Transverse colon (tissue), 4 donors: ENCODE measurements around the gene RSAD1. TPM values are rescaled to one million over a fixed set of nuclear protein-coding genes. Genes with fewer than 3 reads are reported as not detected.

Experiments
- DNase-seq: peaks from one replicate; pipeline ENCODE4 v3.0.0-alpha.2; 2019
- H3K27ac ChIP-seq, 4 donors: fragments of 200-600 bp; sonication (generic); 2 replicates each; pipeline ENCODE4 v1.5.1; 2016 to 2018; ENCODE audit warnings: inconsistent platforms in 4 of 4
- H3K27me3 ChIP-seq: fragments of 200-600 bp; sonication (generic); 2 replicates; pipeline ENCODE4 v1.5.1; 2017; ENCODE audit warnings: inconsistent platforms
- H3K36me3 ChIP-seq, 4 donors: fragments of 200-600 bp; sonication (generic); 2 replicates each; pipeline ENCODE4 v1.5.1; 2017 to 2019; ENCODE audit warnings: inconsistent platforms in 4 of 4
- H3K4me1 ChIP-seq, 4 donors: fragments of 200-600 bp; sonication (generic); 2 replicates each; pipeline ENCODE4 v1.5.1; 2017 to 2020; ENCODE audit warnings: inconsistent platforms in 4 of 4
- H3K4me3 ChIP-seq, 4 donors: fragments of 200-600 bp; sonication (generic); 1 replicate in 1 of 4; 2 replicates in 3 of 4; pipeline versions ENCODE4 v1.5.1 to v1.6.1; 2017 to 2019; ENCODE audit warnings: inconsistent platforms in 4 of 4
- H3K9me3 ChIP-seq, 2 donors: fragments of 200-600 bp; sonication (generic); 2 replicates each; pipeline ENCODE4 v1.5.1; 2017 to 2019; ENCODE audit warnings: inconsistent platforms in 2 of 2
- CTCF ChIP-seq, 5 experiments: fragments of 200-600 bp in 3 of 5; fragments of 450-650 bp in 2 of 5; sonication (generic) in 3 of 5; IDR thresholded peaks; 1 replicate in 2 of 5; 2 replicates in 3 of 5; pipeline ENCODE4 v1.5.1; 2016 to 2017; ENCODE audit warnings: antibody characterized with exemption in 5 of 5, inconsistent platforms in 3 of 5, mild to moderate bottlenecking in 2 of 5, moderate library complexity in 1 of 5
- EP300 ChIP-seq: sonication (generic); formaldehyde crosslinking; IDR thresholded peaks from one replicate; pipeline ENCODE4 v1.6.1; 2017; ENCODE audit warnings: antibody characterized with exemption, low read depth
- POLR2A ChIP-seq: fragments of 450-650 bp; IDR thresholded peaks from one replicate; pipeline ENCODE4 v1.6.1; 2016; ENCODE audit warnings: antibody characterized with exemption, mild to moderate bottlenecking, moderate library complexity
- POLR2AphosphoS5 ChIP-seq, 3 donors: sonication (generic); formaldehyde crosslinking; IDR thresholded peaks; one replicate each; pipeline ENCODE4 v1.6.1; 2016; ENCODE audit warnings: antibody characterized with exemption in 3 of 3
- WGBS, 2 donors: methylation state at CpG; one replicate each; pipeline ENCODE4 v1.1.5; 2018; ENCODE audit warnings: low coverage in 1 of 2; 5-methylcytosine and 5-hydroxymethylcytosine counted together
- in situ Hi-C, 4 donors: fragments of 200-750 bp; cut with MboI; loops; one replicate each; pipeline versions ENCODE4 v1.15.0 to v1.15.1; 2017; ENCODE audit warnings: low sequenced_read_pairs in 3 of 4, low pct_ligation_motif_present in 1 of 4, low pct_unique_long_range_greater_than_20kb in 1 of 4
- intact Hi-C: fragments of 100-400 bp; cut with DNase I; formaldehyde crosslinking; loops from one replicate; pipeline ENCODE4 v1.15.1; 2023; ENCODE audit warnings: low total_unique reads
- total RNA-seq, 4 donors: library from RNA; depleted of rRNA; stranded (reverse); fragments of >200 nt; gene quantifications; one replicate each; pipeline ENCODE4 v1.1.0, GENCODE V29; 2016

RSAD1 gene
- total RNA-seq, 4 donors from 2014 or later = 19.1 to 35.6 (median 28.2) TPM

- in situ Hi-C loops = no loop called here
- H3K27me3 ChIP-seq = no peaks in the 10 kb centered on the region
- H3K4me1 ChIP-seq = peaks cover 7 to 64% (median 48%) of the 10 kb centered on the region in 4 donors
- peak overlapping the region; percentile 41 to 75 (median 70) for H3K27ac ChIP-seq
- intact Hi-C loops = no loop called here
- WGBS, 2 donors = 52 to 70% methylated on average over 2 of the region's 2 CpGs
- H3K36me3 ChIP-seq = no peaks in the 10 kb centered on the region
- DNase-seq = no peak
- no peak overlapping the region for H3K4me3 ChIP-seq
- no peaks in the 10 kb centered on the region for H3K9me3 ChIP-seq
- TF ChIP-seq CTCF (IDR thresholded peaks at IDR 0.05) (no peak), POLR2A (no peak), EP300 (no peak), POLR2AphosphoS5 (IDR thresholded peaks at IDR 0.05) (no peak)
Observed at GRCh38 chr17:50448643-50449042, 30.0 kb upstream of the RSAD1 start.

GRCh38 chr17:50451943-50452629 is 26.6 kb upstream of the RSAD1 start:
- Histone ChIP-seq H3K27me3 (no peaks in the 10 kb centered on the region), H3K4me1 (peaks cover 7 to 76% (median 42%) of the 10 kb centered on the region in 4 donors), H3K36me3 (no peaks in the 10 kb centered on the region), H3K4me3 (no peak overlapping the region), H3K27ac (peak overlapping the region; percentile 82 to 86 (median 84)), H3K9me3 (no peaks in the 10 kb centered on the region)
- in situ Hi-C loops = no loop called here
- no peak for DNase-seq
- 21 to 61% methylated on average over 5 to 7 of the region's 7 CpGs for WGBS, 2 donors
- TF ChIP-seq EP300 (no peak), POLR2AphosphoS5 (IDR thresholded peaks at IDR 0.05) (no peak), POLR2A (no peak), CTCF (IDR thresholded peaks at IDR 0.05) (no peak)
- intact Hi-C loops = no loop called here

GRCh38 chr17:50452630-50453300 is 25.9 kb upstream of the RSAD1 start:
- H3K27ac ChIP-seq = peak overlapping the region; percentile 82 to 86 (median 84)
- TF ChIP-seq POLR2AphosphoS5 (IDR thresholded peaks at IDR 0.05) = peak in 2 of 3 donors; percentile 5 to 63
- TF ChIP-seq EP300 = no peak
- TF ChIP-seq POLR2A = no peak
- no peak for TF ChIP-seq CTCF (IDR thresholded peaks at IDR 0.05)

GRCh38 chr17:50453901-50454300 is 24.8 kb upstream of the RSAD1 start:
- DNase-seq = no peak
- intact Hi-C loops (no loop called here), in situ Hi-C loops (no loop called here)
- H3K27me3 ChIP-seq = no peaks in the 10 kb centered on the region
- no peak overlapping the region for H3K4me3 ChIP-seq
- peaks cover 5 to 79% (median 39%) of the 10 kb centered on the region in 4 donors for H3K4me1 ChIP-seq
- H3K9me3 ChIP-seq = no peaks in the 10 kb centered on the region
- TF ChIP-seq POLR2A = no peak
- TF ChIP-seq CTCF (IDR thresholded peaks at IDR 0.05) = no peak
- no peak for TF ChIP-seq EP300
- TF ChIP-seq POLR2AphosphoS5 (IDR thresholded peaks at IDR 0.05) = no peak
- no peaks in the 10 kb centered on the region for H3K36me3 ChIP-seq
- peak overlapping the region; percentile 82 to 86 (median 84) for H3K27ac ChIP-seq
- WGBS, 2 donors = 75 to 87% methylated on average over 3 of the region's 3 CpGs

More at GRCh38 chr17:50452630-50453300, 25.9 kb upstream of the RSAD1 start:
- Histone ChIP-seq H3K4me1 (peaks cover 7 to 76% (median 39%) of the 10 kb centered on the region in 4 donors), H3K9me3 (no peaks in the 10 kb centered on the region), H3K27me3 (no peaks in the 10 kb centered on the region), H3K4me3 (no peak overlapping the region), H3K36me3 (no peaks in the 10 kb centered on the region)
- in situ Hi-C loops (no loop called here), intact Hi-C loops (no loop called here)
- WGBS, 2 donors = 35 to 47% methylated on average over 7 to 10 of the region's 10 CpGs
- DNase-seq = peak; percentile 82
